ENCODE data around the gene LIPG. TPM values are rescaled to one million over a fixed set of nuclear protein-coding genes. Genes with fewer than 3 reads are reported as not detected.
"Not testable (repeated sequence)": the region's sequence is repeated elsewhere in the genome, so short reads cannot be mapped to it uniquely, and the experiment has no call there.

The LIPG gene
- total RNA-seq, 1 experiment from 2014 or later = 6.1 TPM

DNA sequence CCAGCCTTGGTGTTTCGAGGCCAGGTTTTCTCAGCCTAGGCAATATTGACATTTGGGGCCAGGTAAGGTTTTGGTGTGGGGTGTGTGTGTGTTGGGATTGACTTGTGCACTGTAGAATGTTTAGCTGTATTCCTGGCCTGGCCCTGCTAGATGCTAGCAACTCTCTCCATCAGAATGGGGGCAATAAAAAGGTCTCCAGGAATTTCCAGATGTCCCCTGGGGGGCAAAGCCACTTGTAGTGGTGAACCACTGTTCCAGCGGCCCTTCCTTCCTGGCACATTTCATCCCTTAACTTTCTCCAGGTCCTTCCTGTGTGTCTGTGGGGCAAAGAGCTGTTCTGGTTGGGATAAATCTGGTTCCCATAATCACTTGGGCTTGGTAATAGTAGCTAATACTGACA is 12.0 kb downstream of the LIPG start:
- no peak for DNase-seq
- H3K4me3 Mint-ChIP-seq = no peak overlapping the region
- H3K36me3 Mint-ChIP-seq (ENCODE audit: insufficient read depth in 1 of 3, low read depth in 3 of 3) = peaks cover 22 to 31% (median 30%) of the 10 kb centered on the region in 3 experiments
- Histone ChIP-seq H2AK5ac (ENCODE audit: insufficient read length, low read length) (no peak overlapping the region), H3K27ac (ENCODE audit: insufficient read length, low read depth, low read length) (no peak overlapping the region), H3K79me2 (ENCODE audit: insufficient read depth, low read length) (no peaks in the 10 kb centered on the region), H2BK5ac (ENCODE audit: insufficient read length, low read length) (no peak overlapping the region), H3K9ac (ENCODE audit: extremely low read depth, insufficient read length, low read length) (no peak overlapping the region), H4K91ac (ENCODE audit: insufficient read length, low read depth, low read length) (no peak overlapping the region), H3K23ac (ENCODE audit: insufficient read length, low read depth, low read length) (no peak overlapping the region), H3K14ac (ENCODE audit: insufficient read depth, low read length) (no peak overlapping the region), H2BK20ac (ENCODE audit: low read depth, low read length, poor library complexity, severe bottlenecking) (no peak overlapping the region), H2AFZ (ENCODE audit: low read length) (no peak overlapping the region), H4K8ac (replicated peaks; ENCODE audit: insufficient read length, low read depth, low read length) (no peak overlapping the region), H3T11ph (ENCODE audit: low read length) (no peak overlapping the region), H4K20me1 (ENCODE audit: control insufficient read depth, insufficient read depth, insufficient read length) (no peaks in the 10 kb centered on the region), H2BK15ac (ENCODE audit: low read depth, low read length) (no peak overlapping the region), H3K4me1 (ENCODE audit: insufficient read depth, low read length) (no peaks in the 10 kb centered on the region), H3K4ac (ENCODE audit: low read depth, low read length) (no peak overlapping the region), H3K9me3 (ENCODE audit: control insufficient read depth, low read depth, low read length) (no peaks in the 10 kb centered on the region), H2BK120ac (ENCODE audit: low read depth, low read length, poor library complexity, severe bottlenecking) (no peak overlapping the region), H2BK12ac (ENCODE audit: insufficient read length, low read depth, low read length) (no peak overlapping the region), H4K5ac (ENCODE audit: insufficient read length, low read depth, low read length) (no peak overlapping the region), H3K56ac (ENCODE audit: insufficient read length, low read depth, low read length) (no peak overlapping the region), H3K4me2 (ENCODE audit: insufficient read depth, insufficient read length, low read length) (no peak overlapping the region), H3K18ac (ENCODE audit: insufficient read length, low read depth, low read length) (no peak overlapping the region), H3K23me2 (ENCODE audit: insufficient read length, low read depth, low read length, poor library complexity, severe bottlenecking) (no peaks in the 10 kb centered on the region), H3K27me3 (ENCODE audit: insufficient read depth, low read length) (no peaks in the 10 kb centered on the region), H3K79me1 (ENCODE audit: insufficient read depth, low read depth, low read length, poor library complexity, severe bottlenecking) (no peaks in the 10 kb centered on the region)
- WGBS (ENCODE audit: extremely low coverage, insufficient read length, low lambda C conversion rate) = no CpG with 5 or more reads among the region's 2 CpGs
- peak overlapping the region in 1 of 3 experiments; percentile 40; a peak in 3 of 7 replicates for H3K27ac Mint-ChIP-seq
- TF ChIP-seq, protein P1, sequence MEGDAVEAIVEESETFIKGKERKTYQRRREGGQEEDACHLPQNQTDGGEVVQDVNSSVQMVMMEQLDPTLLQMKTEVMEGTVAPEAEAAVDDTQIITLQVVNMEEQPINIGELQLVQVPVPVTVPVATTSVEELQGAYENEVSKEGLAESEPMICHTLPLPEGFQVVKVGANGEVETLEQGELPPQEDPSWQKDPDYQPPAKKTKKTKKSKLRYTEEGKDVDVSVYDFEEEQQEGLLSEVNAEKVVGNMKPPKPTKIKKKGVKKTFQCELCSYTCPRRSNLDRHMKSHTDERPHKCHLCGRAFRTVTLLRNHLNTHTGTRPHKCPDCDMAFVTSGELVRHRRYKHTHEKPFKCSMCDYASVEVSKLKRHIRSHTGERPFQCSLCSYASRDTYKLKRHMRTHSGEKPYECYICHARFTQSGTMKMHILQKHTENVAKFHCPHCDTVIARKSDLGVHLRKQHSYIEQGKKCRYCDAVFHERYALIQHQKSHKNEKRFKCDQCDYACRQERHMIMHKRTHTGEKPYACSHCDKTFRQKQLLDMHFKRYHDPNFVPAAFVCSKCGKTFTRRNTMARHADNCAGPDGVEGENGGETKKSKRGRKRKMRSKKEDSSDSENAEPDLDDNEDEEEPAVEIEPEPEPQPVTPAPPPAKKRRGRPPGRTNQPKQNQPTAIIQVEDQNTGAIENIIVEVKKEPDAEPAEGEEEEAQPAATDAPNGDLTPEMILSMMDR (conservative IDR thresholded peaks at IDR 0.05) = no peak
- no peaks in the 10 kb centered on the region for H3K27me3 Mint-ChIP-seq (ENCODE audit: low read depth)
- no peaks in the 10 kb centered on the region for H3K4me1 Mint-ChIP-seq
- no peaks in the 10 kb centered on the region for H3K9me3 Mint-ChIP-seq

DNA sequence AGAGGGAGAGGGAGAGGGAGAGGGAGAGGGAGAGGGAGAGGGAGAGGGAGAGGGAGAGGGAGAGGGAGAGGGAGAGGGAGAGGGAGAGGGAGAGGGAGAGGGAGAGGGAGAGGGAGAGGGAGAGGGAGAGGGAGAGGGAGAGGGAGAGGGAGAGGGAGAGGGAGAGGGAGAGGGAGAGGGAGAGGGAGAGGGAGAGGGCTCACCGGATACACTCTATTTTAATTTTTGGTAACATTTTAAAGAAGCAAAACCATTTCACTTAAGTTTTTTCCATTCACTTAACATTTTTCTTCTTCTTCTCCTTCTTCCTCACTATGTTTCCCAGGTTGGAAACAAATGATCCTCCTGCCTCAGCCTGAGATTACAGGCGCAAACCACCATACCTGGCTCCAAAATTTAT is 17.2 kb downstream of the LIPG start:
- not testable (repeated sequence) for H3K27me3 ChIP-seq (ENCODE audit: insufficient read depth, low read length); H3K27ac ChIP-seq (ENCODE audit: insufficient read length, low read depth, low read length); H3T11ph ChIP-seq (ENCODE audit: low read length); H3K4me1 Mint-ChIP-seq; H3K23ac ChIP-seq (ENCODE audit: insufficient read length, low read depth, low read length); H3K4me3 Mint-ChIP-seq; H3K9me3 ChIP-seq (ENCODE audit: control insufficient read depth, low read depth, low read length); H2BK12ac ChIP-seq (ENCODE audit: insufficient read length, low read depth, low read length); H2AK5ac ChIP-seq (ENCODE audit: insufficient read length, low read length); H3K18ac ChIP-seq (ENCODE audit: insufficient read length, low read depth, low read length); H3K27me3 Mint-ChIP-seq (ENCODE audit: low read depth); H3K9me3 Mint-ChIP-seq; H4K5ac ChIP-seq (ENCODE audit: insufficient read length, low read depth, low read length); H4K91ac ChIP-seq (ENCODE audit: insufficient read length, low read depth, low read length); H2BK20ac ChIP-seq (ENCODE audit: low read depth, low read length, poor library complexity, severe bottlenecking); H3K79me1 ChIP-seq (ENCODE audit: insufficient read depth, low read depth, low read length, poor library complexity, severe bottlenecking); H3K23me2 ChIP-seq (ENCODE audit: insufficient read length, low read depth, low read length, poor library complexity, severe bottlenecking); H2BK5ac ChIP-seq (ENCODE audit: insufficient read length, low read length); H2BK120ac ChIP-seq (ENCODE audit: low read depth, low read length, poor library complexity, severe bottlenecking); H4K20me1 ChIP-seq (ENCODE audit: control insufficient read depth, insufficient read depth, insufficient read length); H3K4ac ChIP-seq (ENCODE audit: low read depth, low read length); H2BK15ac ChIP-seq (ENCODE audit: low read depth, low read length); H3K56ac ChIP-seq (ENCODE audit: insufficient read length, low read depth, low read length); H3K27ac Mint-ChIP-seq; H3K79me2 ChIP-seq (ENCODE audit: insufficient read depth, low read length); H3K4me2 ChIP-seq (ENCODE audit: insufficient read depth, insufficient read length, low read length); H3K14ac ChIP-seq (ENCODE audit: insufficient read depth, low read length); H2AFZ ChIP-seq (ENCODE audit: low read length); DNase-seq; H4K8ac ChIP-seq (replicated peaks; ENCODE audit: insufficient read length, low read depth, low read length); H3K9ac ChIP-seq (ENCODE audit: extremely low read depth, insufficient read length, low read length); H3K4me1 ChIP-seq (ENCODE audit: insufficient read depth, low read length)
- no CpG with 5 or more reads among the region's 2 CpGs for WGBS (ENCODE audit: extremely low coverage, insufficient read length, low lambda C conversion rate)
- H3K36me3 Mint-ChIP-seq (ENCODE audit: insufficient read depth in 1 of 3, low read depth in 3 of 3) = peaks cover 16 to 25% (median 22%) of the 10 kb centered on the region in 3 experiments; a peak in 6 of 7 replicates
